Measurements from ENCODE around the gene UBE2Z.
A peak's percentile ranks its signal among the peaks of the same experiment; 100 is the strongest.
"Not testable (repeated sequence)": the region's sequence is repeated elsewhere in the genome, so short reads cannot be mapped to it uniquely, and the experiment has no call there.

UBE2Z gene

DNA sequence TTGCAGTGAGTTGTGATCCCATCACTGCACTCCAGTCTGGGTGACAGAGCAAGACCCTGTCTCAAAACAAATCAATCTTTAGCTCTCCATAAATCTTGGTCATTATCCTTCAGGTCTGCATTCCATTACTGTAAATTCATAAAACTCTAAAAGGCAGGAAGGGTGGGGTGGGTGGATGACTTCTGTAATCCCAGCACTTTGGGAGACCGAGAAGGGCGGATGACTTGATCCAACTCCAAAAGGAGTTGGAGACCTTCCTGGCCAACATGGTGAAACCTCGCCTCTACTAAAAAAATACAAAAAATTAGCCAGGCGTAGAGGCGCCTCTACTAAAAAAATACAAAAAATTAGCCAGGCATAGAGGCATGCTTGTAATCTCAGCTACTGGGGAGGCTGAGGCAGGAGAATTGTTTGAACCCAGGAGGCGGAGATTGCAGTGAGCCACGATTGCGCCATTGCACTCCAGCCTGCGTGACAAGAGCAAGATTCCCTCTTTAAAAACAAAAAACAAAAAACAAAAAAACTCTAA lies 2.2 kb upstream of the UBE2Z start:
- DNase-seq = no peak

DNA sequence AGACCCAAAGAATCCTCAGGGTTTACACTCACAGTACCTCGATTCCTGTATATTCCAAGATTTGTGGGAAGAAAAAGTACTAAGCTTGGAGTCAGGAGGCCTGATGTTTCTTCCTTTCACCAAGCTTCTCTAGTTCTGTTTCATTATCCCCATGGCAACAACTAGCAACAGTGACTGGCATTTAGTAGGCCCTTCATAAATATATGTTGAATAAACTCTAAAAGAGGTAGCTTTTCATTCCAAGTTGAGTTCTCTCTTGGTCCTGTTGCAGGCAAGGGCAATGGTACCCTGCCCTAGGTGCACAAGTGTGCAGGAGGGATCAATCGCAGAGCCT lies 527 bp upstream of the UBE2Z start:
- DNase-seq = no peak

DNA sequence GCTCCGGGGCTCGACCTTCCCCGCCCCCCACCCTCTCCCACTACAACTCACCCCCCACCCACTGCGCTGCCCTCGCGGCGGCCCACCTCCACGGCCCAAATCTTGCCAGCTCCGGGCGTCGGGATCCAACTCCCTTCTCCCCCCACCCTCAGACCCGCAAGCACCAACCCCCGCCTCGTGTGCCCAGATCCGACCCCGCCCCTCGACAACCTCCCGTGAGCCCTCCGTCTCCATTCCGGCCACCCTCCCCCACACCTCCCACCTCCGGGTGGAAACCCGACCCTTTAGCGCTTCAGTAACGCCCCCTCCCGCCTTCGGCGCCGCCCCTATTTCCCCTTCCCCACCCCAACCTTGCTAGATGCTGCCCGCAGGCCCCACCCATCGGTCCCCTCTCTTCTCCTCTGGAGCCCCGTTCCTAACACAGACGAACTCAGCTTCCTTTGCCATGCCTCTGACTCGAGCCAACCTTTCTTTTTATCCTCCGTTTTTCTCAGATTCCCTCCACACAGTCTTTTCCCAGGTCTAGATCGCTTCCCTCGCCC lies 717 bp downstream of the UBE2Z start:
- peak; percentile 89 for DNase-seq

DNA sequence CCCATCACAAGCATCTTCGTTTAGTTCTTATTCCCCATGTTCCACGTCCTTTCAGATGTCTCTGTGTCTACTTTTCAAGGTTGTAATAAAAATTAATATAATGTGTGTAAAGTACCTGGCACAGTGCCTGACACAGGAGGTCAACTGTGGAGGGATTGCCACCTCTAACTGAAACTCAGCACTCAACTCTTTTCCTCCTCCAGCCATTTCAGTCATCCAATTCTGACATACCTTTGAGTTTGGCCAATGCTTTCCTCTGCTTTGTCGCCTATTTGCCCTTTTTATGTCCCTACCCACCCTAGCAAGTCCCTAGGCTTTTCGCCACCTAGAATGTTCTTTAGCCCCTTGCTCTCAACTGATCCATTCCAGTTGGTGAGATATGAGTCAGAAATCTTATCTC lies 1.6 kb downstream of the UBE2Z start:
- DNase-seq = no peak

DNA sequence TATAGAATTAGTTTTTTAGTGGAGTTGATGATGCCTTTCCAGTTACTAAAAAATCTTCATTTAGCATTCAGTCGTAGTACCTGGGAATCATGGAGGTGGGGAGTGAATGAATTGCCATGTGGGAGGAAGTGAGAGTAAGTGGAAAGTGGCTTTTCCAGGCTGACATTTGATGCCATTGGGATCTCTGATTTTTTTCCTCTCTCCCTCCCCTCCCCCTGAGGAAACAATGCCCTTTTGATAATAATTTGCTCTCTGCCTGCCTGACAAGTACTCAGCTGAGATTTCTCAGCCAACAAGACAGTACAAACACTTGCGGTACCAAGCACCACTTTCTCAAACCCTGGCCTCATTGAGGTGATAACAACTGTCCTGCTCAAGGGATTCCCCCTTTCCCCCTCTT lies 2.2 kb downstream of the UBE2Z start:
- DNase-seq = no peak

DNA sequence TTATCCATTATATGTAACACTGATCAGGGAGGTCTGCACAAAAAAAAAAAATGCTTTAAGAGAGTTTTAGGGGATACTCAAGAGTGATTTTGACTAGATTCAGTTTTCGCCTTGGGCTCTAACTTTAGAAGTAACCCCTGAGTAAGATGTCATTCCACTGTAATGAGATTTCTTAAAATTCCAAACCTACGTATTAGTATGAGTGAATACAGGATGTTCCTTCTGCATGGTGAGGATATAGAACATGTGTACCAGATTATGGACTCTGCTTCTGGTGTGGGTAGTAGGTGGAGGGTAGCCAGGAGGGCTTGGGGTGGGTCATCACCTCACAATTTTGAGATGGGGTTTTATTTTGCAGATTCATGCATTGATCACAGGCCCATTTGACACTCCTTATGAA lies 4.3 kb downstream of the UBE2Z start:
- no peak for DNase-seq

DNA sequence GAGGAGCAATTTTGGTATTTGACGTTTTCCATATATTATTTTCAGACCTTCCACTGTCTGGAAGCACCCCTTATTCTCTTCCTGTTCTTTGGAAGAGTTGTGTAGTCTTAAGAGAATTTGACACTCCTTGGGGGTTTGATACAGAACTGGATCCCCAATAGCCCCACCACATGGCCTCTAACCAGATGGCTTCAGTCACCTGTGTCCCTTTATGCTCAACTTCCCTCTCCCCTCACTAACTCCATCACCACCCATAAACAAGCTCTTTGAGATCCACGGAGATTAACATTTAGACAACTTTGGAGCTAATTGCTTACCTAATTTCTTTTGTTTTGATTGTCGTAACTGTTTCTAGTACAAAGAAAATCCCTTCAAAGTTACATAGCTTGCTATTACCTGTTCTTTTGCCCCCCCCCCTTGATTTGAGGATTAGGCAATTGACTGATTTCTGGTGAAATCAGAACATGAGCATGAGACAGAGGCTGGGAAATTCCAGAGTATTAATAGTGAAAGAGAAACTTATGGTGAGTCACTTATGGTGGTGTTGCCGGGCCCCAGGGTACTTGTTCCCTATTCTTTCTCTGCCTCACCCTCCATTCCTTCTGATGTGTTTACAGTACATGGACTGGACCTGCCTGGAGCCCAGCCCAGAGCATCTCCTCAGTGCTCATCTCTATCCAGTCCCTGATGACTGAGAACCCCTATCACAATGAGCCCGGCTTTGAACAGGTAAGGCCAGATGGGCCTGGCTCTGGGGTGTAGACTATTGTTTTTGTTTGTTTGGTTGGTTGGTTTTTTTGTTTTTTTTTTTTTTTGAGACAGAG lies 7.5 kb downstream of the UBE2Z start:
- DNase-seq = peak; percentile 58

DNA sequence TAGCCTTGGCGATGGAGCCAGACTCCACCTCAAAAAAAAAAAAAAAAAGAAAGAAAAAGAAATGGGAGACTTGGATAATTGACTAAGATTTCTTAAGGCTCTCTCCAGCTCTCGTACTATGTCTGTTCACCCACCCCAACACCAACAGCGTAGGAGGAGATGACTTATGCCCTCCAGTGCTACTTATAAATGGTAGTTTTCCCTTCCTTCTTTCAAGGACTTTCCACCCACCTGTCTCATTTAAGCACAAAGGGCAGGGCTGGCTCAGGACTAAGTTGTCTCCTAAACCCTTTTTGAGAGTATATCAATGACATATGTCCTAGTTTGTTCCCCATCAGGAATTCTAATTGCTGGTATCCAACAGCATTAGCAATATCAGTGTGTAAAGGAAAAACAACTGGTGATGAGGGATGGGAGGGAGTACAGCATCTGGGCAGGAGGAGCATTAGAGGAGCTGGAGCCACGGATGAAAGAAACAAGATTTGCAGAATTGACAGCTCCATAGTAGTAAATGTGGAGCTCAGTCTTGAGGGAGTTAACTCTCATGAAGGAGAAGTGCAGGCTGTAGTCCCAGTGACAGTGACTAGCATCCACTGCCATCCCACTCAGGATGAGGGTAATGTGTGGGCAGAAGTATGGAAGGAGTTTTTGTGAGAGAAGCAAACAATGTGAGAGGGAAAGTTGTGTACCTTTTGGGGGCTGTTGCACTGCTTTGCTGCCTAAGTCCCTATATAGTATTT lies 17.2 kb downstream of the UBE2Z start:
- no peak for DNase-seq

DNA sequence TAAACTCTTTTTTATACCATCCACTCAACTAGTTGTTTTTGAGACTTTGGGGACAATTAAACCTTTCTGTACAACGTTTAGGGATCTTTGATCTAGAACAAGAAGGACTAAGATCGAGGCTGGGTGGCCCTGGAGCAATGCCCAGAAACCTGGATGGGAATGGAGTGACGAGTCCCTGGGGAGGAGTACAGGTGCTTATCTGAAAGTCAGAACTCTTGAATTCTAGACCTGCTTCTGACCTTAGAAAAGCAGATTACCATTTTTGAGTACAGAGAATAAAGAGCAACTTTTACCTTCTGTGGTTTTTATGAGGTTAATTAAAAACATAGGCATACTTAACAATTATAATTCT lies 17.8 kb downstream of the UBE2Z start:
- DNase-seq = no peak

DNA sequence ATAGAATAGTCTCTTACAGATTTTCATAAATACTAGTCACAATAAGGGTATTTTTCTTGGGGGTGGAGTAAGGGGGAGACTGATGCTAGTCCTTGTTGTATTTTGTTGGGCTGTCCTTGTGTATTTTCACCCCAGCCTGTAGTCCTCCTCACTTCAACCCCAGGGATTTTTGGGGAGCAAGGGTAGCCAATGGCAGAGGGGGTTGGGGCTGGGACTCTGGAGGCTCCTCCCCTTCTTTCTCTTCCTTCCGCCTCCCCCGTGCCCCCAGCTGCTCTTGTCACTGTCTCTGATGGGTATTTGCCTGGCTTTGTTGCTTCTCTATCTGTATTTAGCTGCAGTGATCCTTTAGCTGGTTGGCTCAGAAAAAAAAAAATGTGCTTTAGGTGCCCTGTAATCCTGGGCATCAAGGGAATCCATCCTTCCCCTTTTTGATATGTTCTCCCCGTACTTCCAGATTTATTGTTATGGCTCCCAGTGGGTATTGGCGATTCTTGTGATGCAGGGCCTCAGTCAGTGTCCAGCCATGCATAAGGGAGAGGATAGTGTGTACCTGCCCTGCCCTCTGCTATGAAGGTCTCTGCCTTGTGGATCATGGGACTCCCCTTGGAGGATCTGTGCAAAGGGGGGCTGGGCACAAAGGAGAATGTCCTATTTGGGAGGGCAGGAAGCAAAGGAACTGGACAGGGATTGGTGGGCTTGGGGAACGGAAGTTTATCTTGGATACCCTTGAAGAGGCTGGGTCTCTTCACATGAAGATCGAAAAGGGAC lies 20.0 kb downstream of the UBE2Z start:
- no peak for DNase-seq

DNA sequence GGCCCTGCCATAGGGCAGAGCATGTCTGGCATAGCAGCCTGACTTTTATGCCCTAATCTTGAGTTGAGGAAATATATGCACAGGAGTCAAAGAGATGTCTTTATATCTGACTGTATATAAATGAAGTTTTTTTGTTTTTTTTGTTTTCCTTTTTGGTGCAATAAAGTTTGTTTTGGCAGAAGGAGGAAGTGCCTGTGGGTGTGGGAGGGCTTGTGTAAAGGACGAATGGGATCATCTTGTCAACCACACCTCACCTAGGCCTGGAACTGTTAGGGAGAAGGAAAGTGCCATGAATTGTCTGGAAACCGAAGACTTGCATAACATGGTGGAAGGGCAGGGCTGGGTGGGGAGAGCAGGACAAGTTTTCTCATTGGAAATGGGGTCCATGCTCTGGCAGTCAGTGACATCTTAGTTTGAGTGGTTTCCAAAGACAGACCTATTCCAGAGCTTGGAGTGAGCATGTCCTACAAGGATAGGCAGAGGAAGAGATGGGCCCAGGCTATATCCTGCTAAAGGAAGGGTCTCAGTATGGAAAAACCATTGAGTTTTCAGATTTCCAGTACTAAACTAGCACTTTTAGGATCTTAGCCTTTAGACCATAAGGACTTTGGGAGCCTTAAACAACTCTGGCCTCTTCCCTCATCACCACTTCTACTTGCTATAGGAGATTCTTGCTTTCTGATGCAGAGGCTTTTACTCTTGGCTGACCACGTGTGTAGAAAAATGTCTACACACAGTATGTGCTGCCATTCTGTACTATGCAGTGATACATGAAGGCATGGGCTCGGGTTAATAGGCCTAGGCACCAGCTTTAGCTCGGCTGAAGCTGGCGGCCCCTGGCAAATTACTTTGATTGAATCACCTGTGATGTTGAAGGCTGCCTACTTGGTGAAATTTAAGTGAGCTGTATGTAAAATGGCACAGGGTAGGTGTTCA lies 20.9 kb downstream of the UBE2Z start:
- no peak for DNase-seq

DNA sequence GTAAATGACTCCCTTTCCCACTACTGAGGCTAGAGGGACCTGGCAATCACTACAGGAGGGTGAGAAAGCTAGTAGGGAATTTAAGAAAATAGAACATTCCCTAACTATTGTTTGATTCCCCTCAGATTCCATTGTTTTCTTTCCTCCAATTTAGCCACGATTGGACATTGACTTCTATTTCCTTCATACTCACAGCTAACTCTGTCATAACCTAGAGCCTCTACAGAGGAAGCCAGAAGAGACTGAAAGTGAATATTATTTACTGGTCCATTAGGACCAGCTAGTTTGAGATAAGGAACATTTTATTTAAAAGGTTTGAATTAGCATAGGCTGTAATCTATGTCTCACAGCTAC lies 21.6 kb downstream of the UBE2Z start:
- no peak for DNase-seq

DNA sequence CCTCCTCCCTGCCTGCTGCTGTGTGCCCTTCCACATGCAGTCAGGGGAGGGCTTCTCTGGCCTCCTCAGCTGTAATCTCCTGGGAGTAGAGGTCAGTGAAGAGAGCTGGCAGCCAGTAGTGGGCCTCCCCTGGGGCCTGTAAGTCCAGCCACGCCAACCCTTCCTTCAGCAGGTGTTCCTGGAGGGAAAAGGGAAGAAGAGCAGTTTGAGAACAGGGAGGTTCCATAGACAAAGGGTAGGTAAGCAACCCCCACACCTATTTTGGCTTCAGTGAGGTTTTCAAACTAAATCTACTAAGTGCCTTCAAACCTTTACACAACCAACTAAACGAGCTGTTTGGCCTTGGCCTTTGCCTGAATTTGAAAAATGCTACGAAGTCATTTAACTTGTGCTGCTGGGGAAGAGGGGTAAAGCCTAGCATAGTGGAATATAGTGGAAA lies 22.2 kb downstream of the UBE2Z start:
- DNase-seq = no peak

DNA sequence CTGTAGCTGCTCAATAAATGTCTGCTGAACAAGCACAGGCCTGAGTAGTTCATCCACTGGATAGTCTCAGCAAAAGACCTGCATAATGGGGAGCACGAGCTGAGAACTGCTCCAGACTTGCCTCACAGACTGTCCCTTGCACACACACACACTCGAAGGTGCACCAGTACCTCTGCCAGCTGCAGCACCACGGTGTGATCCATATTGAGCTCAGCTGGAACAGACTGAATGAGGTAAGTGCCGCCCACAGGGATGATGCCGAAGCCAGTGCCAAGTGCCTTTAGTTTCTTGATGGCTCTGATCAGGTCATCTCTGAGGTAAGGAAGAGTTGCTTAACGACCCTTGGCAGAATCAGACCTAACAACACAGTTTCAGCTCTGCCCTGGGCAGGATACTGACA lies 24.8 kb downstream of the UBE2Z start:
- DNase-seq = no peak

DNA sequence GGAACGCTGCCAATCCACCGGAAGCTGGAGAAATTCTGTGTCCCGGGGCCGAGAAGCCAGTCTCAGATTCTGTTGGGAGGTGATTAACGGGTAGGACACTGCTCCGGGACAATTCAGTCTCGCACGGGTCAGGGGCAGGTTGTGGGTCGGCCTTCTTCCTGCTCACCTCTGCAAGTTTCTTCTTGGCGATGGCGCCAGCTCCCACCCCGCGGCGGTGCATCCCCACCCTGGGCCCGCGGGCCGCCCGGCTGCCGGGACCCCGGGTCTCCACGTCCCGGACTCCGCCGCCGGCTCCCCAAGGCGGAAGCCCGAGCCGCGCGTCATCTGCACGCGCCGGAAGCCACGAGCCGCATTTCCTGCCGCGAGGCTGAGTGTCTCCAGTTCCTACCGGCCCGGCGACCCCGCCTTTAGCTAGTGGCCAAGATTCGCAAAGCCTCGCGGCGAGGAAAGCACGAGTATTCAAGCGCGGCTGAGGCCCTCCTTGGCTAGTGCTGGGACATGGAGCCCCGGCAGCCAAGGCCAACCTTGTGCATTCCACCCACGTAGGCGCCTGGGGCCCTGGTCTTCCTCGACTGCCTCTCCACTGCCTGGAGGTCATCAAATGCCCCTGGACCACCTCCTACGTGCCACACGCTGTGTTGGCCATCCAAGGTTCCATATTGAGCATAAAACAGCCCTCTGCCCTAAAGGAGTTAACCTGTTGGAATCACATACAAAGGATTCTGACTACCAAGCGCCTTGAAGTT lies 36.5 kb downstream of the UBE2Z start, which contains the start of gene SNF8:
TSS of gene SNF8 (minus strand) at position 328 of the 746 bp plus-strand sequence. CDS start at position 220, 108 bp downstream.
- peak; percentile 88 for DNase-seq

DNA sequence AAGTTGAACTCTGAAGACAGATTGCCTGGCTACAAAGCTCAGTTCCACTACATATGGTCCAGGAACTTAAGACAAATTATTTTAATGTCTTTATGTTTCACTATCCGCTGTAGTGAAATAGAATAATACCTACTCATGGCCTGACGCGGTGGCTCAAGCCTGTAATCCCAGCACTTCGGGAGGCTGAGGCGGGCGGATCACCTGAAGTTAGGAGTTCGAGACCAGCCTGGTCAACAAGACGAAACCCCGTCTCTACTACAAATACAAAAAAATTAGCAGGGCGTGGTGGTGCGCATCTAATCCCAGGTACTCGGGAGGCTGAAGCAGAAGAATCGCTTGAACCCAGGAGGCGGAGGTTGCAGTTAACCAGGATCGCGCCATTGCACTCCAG lies 37.0 kb downstream of the UBE2Z start:
- not testable (repeated sequence) for DNase-seq

DNA sequence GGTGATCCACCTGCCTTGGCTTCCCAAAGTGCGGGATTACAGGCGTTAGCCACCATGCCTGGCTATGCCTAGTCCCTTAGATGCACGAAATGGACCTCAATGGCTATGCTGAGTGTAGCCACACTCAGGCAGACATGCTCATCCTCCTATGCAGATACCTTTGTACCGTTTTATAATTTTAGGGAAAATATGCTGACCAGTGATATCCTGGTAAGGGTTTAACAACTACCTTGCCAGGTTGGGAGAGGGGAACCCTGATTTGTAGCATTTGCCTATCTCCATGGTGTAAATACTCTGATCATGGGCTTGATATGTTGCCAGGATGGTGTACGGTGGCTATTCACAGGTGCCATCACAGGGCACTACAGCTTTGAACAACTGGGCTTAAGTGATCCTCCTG lies 43.4 kb downstream of the UBE2Z start:
- no peak for DNase-seq

DNA sequence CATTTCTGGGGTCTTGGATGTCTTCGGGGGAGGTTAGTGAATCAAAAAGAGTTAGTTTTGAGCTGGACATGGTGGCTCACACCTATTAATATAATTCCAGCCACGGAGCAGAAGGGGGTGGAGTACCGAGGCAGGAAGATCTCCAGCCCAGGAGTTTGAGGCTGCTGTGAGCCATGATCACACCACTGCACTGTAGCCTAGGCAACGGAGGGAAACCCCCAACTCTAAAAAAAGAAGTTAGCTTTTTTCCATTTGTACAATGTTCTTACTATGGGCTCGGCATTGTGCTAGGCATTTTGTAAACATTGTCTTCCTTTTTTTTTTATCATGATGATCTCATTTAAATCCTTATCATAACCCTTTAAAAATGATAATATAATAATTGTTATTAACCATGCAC lies 44.7 kb downstream of the UBE2Z start:
- DNase-seq = no peak

DNA sequence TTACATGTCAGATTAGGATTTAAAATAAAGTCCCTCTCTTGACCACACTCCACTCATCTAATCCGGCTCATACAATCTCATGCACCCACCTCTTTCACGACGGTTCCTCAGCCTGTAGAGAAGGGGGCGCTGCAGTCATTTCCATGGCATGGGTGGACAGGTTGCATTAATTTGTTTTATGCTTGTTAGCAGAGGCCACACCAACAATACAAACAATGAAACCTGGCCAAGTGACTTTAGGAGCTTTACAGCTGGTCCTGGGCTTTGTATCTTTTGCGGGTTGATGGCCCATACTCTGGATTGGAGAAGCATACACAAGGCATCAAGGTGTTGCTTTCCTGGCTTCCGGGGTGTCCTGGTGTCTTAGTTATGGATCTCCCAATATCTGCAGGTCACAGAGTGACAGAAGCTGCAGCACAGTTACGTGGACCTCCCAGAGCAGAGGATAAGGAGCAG lies 46.1 kb downstream of the UBE2Z start:
- DNase-seq = no peak

DNA sequence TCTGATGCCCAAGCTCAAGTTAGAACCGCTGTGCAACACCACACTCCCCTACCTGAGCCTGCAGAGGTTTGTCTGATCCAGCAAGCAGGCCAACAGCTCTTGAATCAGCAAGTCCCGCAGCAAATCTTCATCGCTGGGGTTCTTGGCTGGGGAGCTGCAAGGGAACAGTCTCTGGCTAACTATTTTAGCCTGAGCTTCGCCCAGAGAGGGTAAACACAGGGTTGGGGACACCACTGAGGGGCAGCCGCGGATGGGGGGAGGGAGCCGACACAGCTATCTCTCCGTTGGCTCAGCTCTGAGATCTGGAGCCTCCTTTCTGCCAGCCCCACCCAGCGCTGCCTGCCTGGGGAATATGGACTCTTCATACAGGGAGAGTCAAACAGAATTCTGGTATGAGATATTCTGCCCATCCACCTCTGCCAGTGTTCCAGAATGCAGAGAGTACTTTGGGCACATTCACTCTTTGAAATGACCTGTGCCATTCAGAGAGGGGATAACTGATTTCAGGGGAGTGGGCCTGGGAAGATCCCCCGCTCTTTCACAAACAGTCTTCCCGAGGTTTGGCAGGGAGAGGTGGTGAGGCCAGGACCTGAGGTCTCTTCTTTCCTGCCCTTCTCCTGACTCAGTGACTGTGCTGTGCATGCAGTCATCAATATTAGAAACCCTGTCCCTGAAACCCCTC lies 52.8 kb downstream of the UBE2Z start:
- DNase-seq = no peak
